B cell (primary cell): ENCODE measurements around the gene LZTR1.

Experiments
- CTCF ChIP-seq: fragments of 200-600 bp; IDR thresholded peaks from one replicate; pipeline ENCODE4 v1.8.0; 2022; ENCODE audit warnings: antibody characterized with exemption, mild to moderate bottlenecking
- EZH2 ChIP-seq: IDR thresholded peaks from 2 replicates; pipeline ENCODE4 v1.6.1; 2012; ENCODE audit warnings: borderline replicate concordance, low read depth, mild to moderate bottlenecking, moderate library complexity, low read length; ENCODE audit not compliant: insufficient read depth, poor library complexity, severe bottlenecking

- TF ChIP-seq CTCF (no peak), EZH2 (no peak)
Observed at GRCh38 chr22:21018314-21018713, 36.2 kb downstream of the LZTR1 start.
